ENCODE data around the gene ASMTL.
"Not testable (repeated sequence)": the region's sequence is repeated elsewhere in the genome, so short reads cannot be mapped to it uniquely, and the experiment has no call there.

Gene ASMTL

GRCh38 chrX:1481636-1482529, 29.2 kb upstream of the ASMTL start:
- DNase-seq = no peak

- no peak for DNase-seq
These were observed 27.5 kb upstream of the ASMTL start for GRCh38 chrX:1480082-1480785.

GRCh38 chrX:1477801-1478458, 25.2 kb upstream of the ASMTL start:
- DNase-seq = no peak

GRCh38 chrX:1477229-1477628, 24.5 kb upstream of the ASMTL start:
- no peak for DNase-seq

- no peak for DNase-seq
These were observed 24.0 kb upstream of the ASMTL start for GRCh38 chrX:1476682-1477081.

GRCh38 chrX:1475881-1476280, 23.2 kb upstream of the ASMTL start:
- no peak for DNase-seq

- DNase-seq = no peak
These were observed 22.8 kb upstream of the ASMTL start for GRCh38 chrX:1475481-1475880.

- DNase-seq = not testable (repeated sequence)
These were observed 21.9 kb upstream of the ASMTL start for GRCh38 chrX:1474593-1474992.

GRCh38 chrX:1472975-1473374, 20.3 kb upstream of the ASMTL start:
- DNase-seq = no peak

GRCh38 chrX:1468250-1468772, 15.6 kb upstream of the ASMTL start:
- DNase-seq = no peak

GRCh38 chrX:1466971-1467561, 14.4 kb upstream of the ASMTL start:
- no peak for DNase-seq

- DNase-seq = no peak
These were observed 13.5 kb upstream of the ASMTL start for GRCh38 chrX:1466232-1466661.

GRCh38 chrX:1465286-1466231, 12.8 kb upstream of the ASMTL start:
- DNase-seq = no peak

GRCh38 chrX:1464971-1465285, 12.2 kb upstream of the ASMTL start:
- DNase-seq = no peak

- DNase-seq = no peak
These were observed 11.6 kb upstream of the ASMTL start for GRCh38 chrX:1464041-1464970.

- no peak for DNase-seq
These were observed 10.9 kb upstream of the ASMTL start for GRCh38 chrX:1463581-1463980.

GRCh38 chrX:1462596-1463251, 10.0 kb upstream of the ASMTL start:
- DNase-seq = no peak

GRCh38 chrX:1462110-1462509, 9.4 kb upstream of the ASMTL start:
- DNase-seq = no peak

GRCh38 chrX:1455948-1456280, 3.2 kb upstream of the ASMTL start:
- no peak for DNase-seq
